HFFc6 (cell line): ENCODE results near the gene GSK3B. TPM values are rescaled to one million over a fixed set of nuclear protein-coding genes. Genes with fewer than 3 reads are reported as not detected.
A peak's percentile ranks its signal among the peaks of the same experiment; 100 is the strongest.

Experiments used
- DNase-seq: peaks from one replicate; pipeline ENCODE4 v3.0.0-alpha.2; 2018
- H3K27ac Mint-ChIP-seq: 2 replicates; pipeline ENCODE4 v1.8.0; 2020; ENCODE audit warnings: mild to moderate bottlenecking, mixed read lengths
- H3K27me3 Mint-ChIP-seq: 2 replicates; pipeline ENCODE4 v1.8.0; 2021; ENCODE audit warnings: mild to moderate bottlenecking, moderate library complexity, mixed read lengths; ENCODE audit not compliant: insufficient read depth
- H3K36me3 Mint-ChIP-seq: 2 replicates; pipeline ENCODE4 v1.8.0; 2021; ENCODE audit warnings: low read depth, mixed read lengths
- H3K4me1 Mint-ChIP-seq: 2 replicates; pipeline ENCODE4 v1.8.0; 2020; ENCODE audit warnings: low read depth, mixed read lengths
- H3K4me3 Mint-ChIP-seq: 2 replicates; pipeline ENCODE4 v1.8.0; 2020; ENCODE audit warnings: mild to moderate bottlenecking, moderate library complexity, mixed read lengths
- H3K9me3 Mint-ChIP-seq: 2 replicates; pipeline ENCODE4 v1.8.0; 2020; ENCODE audit warnings: mild to moderate bottlenecking, mixed read lengths
- total RNA-seq, 6 experiments: library from RNA; stranded (reverse); fragmentation: NEBNext Ultra II Directional; extraction: Animal tissue kit (Norgen Biotek cat#: 25700); gene quantifications; 2 replicates in 1 of 6; 3 replicates in 5 of 6; pipeline ENCODE4 v1.2.3, GENCODE V29; 2021
- TF ChIP-seq, protein P1 (sequence below): fragments of 200-600 bp; sonication (generic); IDR thresholded peaks from 2 replicates; pipeline ENCODE4 v1.5.0; 2021; ENCODE audit warnings: antibody characterized with exemption, mild to moderate bottlenecking

GSK3B gene
- total RNA-seq, 6 experiments from 2014 or later: 42.9 to 52.8 (median 49.6) TPM

DNA sequence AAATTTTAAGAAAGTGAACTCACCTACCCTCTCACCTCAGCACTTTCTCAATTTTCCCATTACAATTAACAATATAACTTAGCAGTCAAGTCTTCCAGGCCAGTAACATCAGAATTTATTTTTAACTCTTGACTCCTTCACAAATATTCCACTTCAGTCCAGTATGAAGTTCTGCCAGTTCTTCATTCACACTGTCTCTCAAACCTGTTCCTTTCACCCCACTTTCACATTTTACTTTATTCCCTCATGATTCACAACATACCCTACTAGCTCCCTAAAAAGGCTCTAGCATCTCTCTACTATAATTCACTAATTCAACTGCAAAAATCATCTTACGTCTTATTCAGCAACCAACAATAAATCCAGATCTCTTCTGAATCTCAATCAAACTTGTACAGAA, 3.8 kb downstream of the GSK3B start:
- no peak for DNase-seq
- TF ChIP-seq, protein P1, sequence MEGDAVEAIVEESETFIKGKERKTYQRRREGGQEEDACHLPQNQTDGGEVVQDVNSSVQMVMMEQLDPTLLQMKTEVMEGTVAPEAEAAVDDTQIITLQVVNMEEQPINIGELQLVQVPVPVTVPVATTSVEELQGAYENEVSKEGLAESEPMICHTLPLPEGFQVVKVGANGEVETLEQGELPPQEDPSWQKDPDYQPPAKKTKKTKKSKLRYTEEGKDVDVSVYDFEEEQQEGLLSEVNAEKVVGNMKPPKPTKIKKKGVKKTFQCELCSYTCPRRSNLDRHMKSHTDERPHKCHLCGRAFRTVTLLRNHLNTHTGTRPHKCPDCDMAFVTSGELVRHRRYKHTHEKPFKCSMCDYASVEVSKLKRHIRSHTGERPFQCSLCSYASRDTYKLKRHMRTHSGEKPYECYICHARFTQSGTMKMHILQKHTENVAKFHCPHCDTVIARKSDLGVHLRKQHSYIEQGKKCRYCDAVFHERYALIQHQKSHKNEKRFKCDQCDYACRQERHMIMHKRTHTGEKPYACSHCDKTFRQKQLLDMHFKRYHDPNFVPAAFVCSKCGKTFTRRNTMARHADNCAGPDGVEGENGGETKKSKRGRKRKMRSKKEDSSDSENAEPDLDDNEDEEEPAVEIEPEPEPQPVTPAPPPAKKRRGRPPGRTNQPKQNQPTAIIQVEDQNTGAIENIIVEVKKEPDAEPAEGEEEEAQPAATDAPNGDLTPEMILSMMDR: no peak
- H3K27ac Mint-ChIP-seq: no peak overlapping the region

GRCh38 chr3:120089089-120089488, 5.2 kb downstream of the GSK3B start:
- H3K4me1 Mint-ChIP-seq: peaks cover 25% of the 10 kb centered on the region
- no peak overlapping the region for H3K27ac Mint-ChIP-seq
- no peaks in the 10 kb centered on the region for H3K27me3 Mint-ChIP-seq
- no peak for DNase-seq
- H3K4me3 Mint-ChIP-seq: no peak overlapping the region
- no peaks in the 10 kb centered on the region for H3K9me3 Mint-ChIP-seq
- peaks cover 7% of the 10 kb centered on the region for H3K36me3 Mint-ChIP-seq
- TF ChIP-seq, protein P1: no peak

More for the DNA sequence above, 3.8 kb downstream of the GSK3B start:
- Mint-ChIP-seq H3K9me3 (no peaks in the 10 kb centered on the region), H3K4me3 (no peak overlapping the region), H3K4me1 (peaks cover 18% of the 10 kb centered on the region), H3K27me3 (no peaks in the 10 kb centered on the region), H3K36me3 (peaks cover 7% of the 10 kb centered on the region)

- no peak for DNase-seq
- H3K27me3 Mint-ChIP-seq: no peaks in the 10 kb centered on the region
- no peaks in the 10 kb centered on the region for H3K9me3 Mint-ChIP-seq
- H3K36me3 Mint-ChIP-seq: peaks cover 7% of the 10 kb centered on the region
- no peak overlapping the region for H3K27ac Mint-ChIP-seq
- peak overlapping the region; percentile 1; the same call in 1 of the 2 replicates for H3K4me3 Mint-ChIP-seq
- peaks cover 25% of the 10 kb centered on the region for H3K4me1 Mint-ChIP-seq
- TF ChIP-seq, protein P1: no peak
Measured at GRCh38 chr3:120088622-120089021, 5.6 kb downstream of the GSK3B start.

- H3K27me3 Mint-ChIP-seq: no peaks in the 10 kb centered on the region
- H3K9me3 Mint-ChIP-seq: no peaks in the 10 kb centered on the region
- TF ChIP-seq, protein P1: no peak
- H3K4me1 Mint-ChIP-seq: peaks cover 46% of the 10 kb centered on the region
- no peak overlapping the region for H3K4me3 Mint-ChIP-seq
- 0 out of 2 replicates have a peak, but pooled peaks cover 3% of the 10 kb centered on the region for H3K36me3 Mint-ChIP-seq
- no peak overlapping the region for H3K27ac Mint-ChIP-seq
- no peak for DNase-seq
Measured at GRCh38 chr3:120081719-120082118, 12.5 kb downstream of the GSK3B start.

DNA sequence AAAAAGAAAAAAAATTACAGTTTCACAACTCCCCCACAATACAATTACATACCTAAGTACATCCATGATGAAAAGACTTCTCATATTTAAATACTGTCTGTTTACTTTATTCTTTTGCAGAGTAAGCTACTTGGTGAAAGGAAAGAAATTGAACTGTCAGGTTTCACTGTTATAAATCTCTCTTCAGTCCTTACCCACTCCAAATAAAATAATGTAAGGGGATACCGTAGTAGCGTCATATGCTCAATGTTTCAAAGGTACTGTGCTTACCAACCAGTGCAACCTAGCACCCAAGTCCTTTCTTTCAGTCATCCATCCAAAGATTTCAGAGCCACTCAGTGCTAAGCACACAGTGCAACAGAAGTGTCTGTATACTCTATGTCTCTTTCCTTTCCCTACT, 13.4 kb downstream of the GSK3B start:
- TF ChIP-seq, protein P1: no peak
- peaks cover 46% of the 10 kb centered on the region for H3K4me1 Mint-ChIP-seq

DNA sequence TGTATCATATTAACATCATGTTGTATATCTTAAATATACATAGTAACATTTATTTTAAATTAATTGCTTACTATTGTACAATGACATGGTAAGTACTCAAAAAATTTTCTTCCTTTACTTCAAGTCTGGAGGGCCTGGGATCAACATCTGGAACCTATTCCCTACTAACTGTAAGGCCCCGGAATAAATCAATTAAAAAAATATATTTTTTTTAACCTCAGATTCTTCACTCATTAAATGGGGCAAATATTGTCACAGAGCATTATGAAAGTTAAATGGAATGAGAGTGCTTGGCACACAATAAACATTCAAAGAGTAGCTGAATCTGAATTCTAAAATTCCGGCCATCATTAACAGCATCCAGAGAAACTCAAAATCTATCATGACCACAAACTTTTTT, 16.5 kb downstream of the GSK3B start:
- peaks cover 44% of the 10 kb centered on the region for H3K4me1 Mint-ChIP-seq
- H3K27me3 Mint-ChIP-seq: peaks cover 1% of the 10 kb centered on the region; the same call in 1 of the 2 replicates
- H3K27ac Mint-ChIP-seq: no peak overlapping the region

More for the DNA sequence above, 13.4 kb downstream of the GSK3B start:
- Mint-ChIP-seq H3K4me3 (no peak overlapping the region), H3K27ac (no peak overlapping the region), H3K36me3 (peaks cover 9% of the 10 kb centered on the region; the same call in 1 of the 2 replicates), H3K9me3 (no peaks in the 10 kb centered on the region), H3K27me3 (no peaks in the 10 kb centered on the region)
- DNase-seq: no peak

More for the DNA sequence above, 16.5 kb downstream of the GSK3B start:
- DNase-seq: no peak
- no peaks in the 10 kb centered on the region for H3K9me3 Mint-ChIP-seq
- TF ChIP-seq, protein P1: no peak
- H3K4me3 Mint-ChIP-seq: no peak overlapping the region
- H3K36me3 Mint-ChIP-seq: peaks cover 15% of the 10 kb centered on the region; the same call in 1 of the 2 replicates
